H9 (cell line): ENCODE results near the gene FTHL17. TPM values are rescaled to one million over a fixed set of nuclear protein-coding genes. Genes with fewer than 3 reads are reported as not detected.

Experiments
- DNase-seq: peaks from one replicate; pipeline ENCODE4 v3.0.0-alpha.2; 2017
- H2AFZ ChIP-seq: one replicate; pipeline ENCODE4 v1.6.1; 2013; ENCODE audit warnings: mild to moderate bottlenecking, low read length, control low read depth, moderate library complexity
- H2AK5ac ChIP-seq: 2 replicates; pipeline ENCODE4 v1.6.1; 2013; ENCODE audit warnings: low read length, control low read depth, mixed read lengths; ENCODE audit not compliant: insufficient read length
- H2BK120ac ChIP-seq: one replicate; pipeline ENCODE4 v1.6.1; 2013; ENCODE audit warnings: low read depth, mild to moderate bottlenecking, low read length, control low read depth, inconsistent platforms; ENCODE audit not compliant: poor library complexity, severe bottlenecking
- H2BK12ac ChIP-seq: 2 replicates; pipeline ENCODE4 v1.6.1; 2013; ENCODE audit warnings: low read length, control low read depth, mixed read lengths, low read depth; ENCODE audit not compliant: insufficient read length
- H2BK15ac ChIP-seq: 2 replicates; pipeline ENCODE4 v1.6.1; 2013; ENCODE audit warnings: low read depth, low read length, control low read depth
- H2BK20ac ChIP-seq: one replicate; pipeline ENCODE4 v1.6.1; 2013; ENCODE audit warnings: low read depth, mild to moderate bottlenecking, low read length, control low read depth, inconsistent platforms; ENCODE audit not compliant: poor library complexity, severe bottlenecking
- H2BK5ac ChIP-seq: 2 replicates; pipeline ENCODE4 v1.6.1; 2013; ENCODE audit warnings: low read length, control low read depth, mixed read lengths; ENCODE audit not compliant: insufficient read length
- H3K14ac ChIP-seq: 2 replicates; pipeline ENCODE4 v1.6.1; 2013; ENCODE audit warnings: low read length, control low read depth; ENCODE audit not compliant: insufficient read depth
- H3K18ac ChIP-seq: 2 replicates; pipeline ENCODE4 v1.6.1; 2013; ENCODE audit warnings: low read depth, mild to moderate bottlenecking, mixed read lengths, low read length, control low read depth; ENCODE audit not compliant: insufficient read length
- H3K23ac ChIP-seq: 2 replicates; pipeline ENCODE4 v1.6.1; 2013; ENCODE audit warnings: low read length, control low read depth, mixed read lengths, low read depth; ENCODE audit not compliant: insufficient read length
- H3K23me2 ChIP-seq: 2 replicates; pipeline ENCODE4 v1.6.1; 2013; ENCODE audit warnings: low read depth, mild to moderate bottlenecking, mixed read lengths, low read length, control low read depth; ENCODE audit not compliant: insufficient read length, poor library complexity, severe bottlenecking
- H3K27ac ChIP-seq: 2 replicates; pipeline ENCODE4 v1.5.1; 2013; ENCODE audit warnings: low read length, control low read depth, mixed read lengths, low read depth; ENCODE audit not compliant: insufficient read length
- H3K27me3 ChIP-seq: 2 replicates; pipeline ENCODE4 v1.6.1; 2013; ENCODE audit warnings: low read length, control low read depth, inconsistent platforms; ENCODE audit not compliant: insufficient read depth
- H3K4ac ChIP-seq: 2 replicates; pipeline ENCODE4 v1.6.1; 2013; ENCODE audit warnings: low read depth, mild to moderate bottlenecking, control low read depth, inconsistent platforms, low read length, moderate library complexity
- H3K4me1 ChIP-seq: 2 replicates; pipeline ENCODE4 v1.6.1; 2013; ENCODE audit warnings: low read length, control low read depth, inconsistent platforms; ENCODE audit not compliant: insufficient read depth
- H3K4me2 ChIP-seq: 2 replicates; pipeline ENCODE4 v1.6.1; 2013; ENCODE audit warnings: low read length, control low read depth, mixed read lengths; ENCODE audit not compliant: insufficient read length, insufficient read depth
- H3K56ac ChIP-seq: 2 replicates; pipeline ENCODE4 v1.6.1; 2013; ENCODE audit warnings: low read depth, mild to moderate bottlenecking, mixed read lengths, low read length, control low read depth; ENCODE audit not compliant: insufficient read length
- H3K79me1 ChIP-seq: 2 replicates; pipeline ENCODE4 v1.6.1; 2013; ENCODE audit warnings: low read depth, mild to moderate bottlenecking, moderate library complexity, low read length, control low read depth, inconsistent platforms; ENCODE audit not compliant: insufficient read depth, poor library complexity, severe bottlenecking
- H3K79me2 ChIP-seq: 2 replicates; pipeline ENCODE4 v1.6.1; 2013; ENCODE audit warnings: low read length, control low read depth, inconsistent platforms; ENCODE audit not compliant: insufficient read depth
- H3K9ac ChIP-seq: 2 replicates; pipeline ENCODE4 v1.6.1; 2013; ENCODE audit warnings: low read length, control low read depth, mixed read lengths; ENCODE audit not compliant: insufficient read length; ENCODE audit errors: extremely low read depth
- H3K9me3 ChIP-seq: one replicate; pipeline ENCODE4 v1.6.1; 2013; ENCODE audit warnings: low read depth, low read length, inconsistent platforms; ENCODE audit not compliant: control insufficient read depth
- H3T11ph ChIP-seq: one replicate; pipeline ENCODE4 v1.6.1; 2013; ENCODE audit warnings: mild to moderate bottlenecking, low read length, control low read depth, inconsistent platforms
- H4K20me1 ChIP-seq: one replicate; pipeline ENCODE4 v1.6.1; 2013; ENCODE audit not compliant: control insufficient read depth, insufficient read length, insufficient read depth
- H4K5ac ChIP-seq: 2 replicates; pipeline ENCODE4 v1.6.1; 2013; ENCODE audit warnings: low read depth, mild to moderate bottlenecking, mixed read lengths, low read length, control low read depth; ENCODE audit not compliant: insufficient read length
- H4K8ac ChIP-seq: replicated peaks from 2 replicates; pipeline ENCODE4 v1.6.1; 2013; ENCODE audit warnings: low read length, control low read depth, mixed read lengths, low read depth; ENCODE audit not compliant: insufficient read length
- H4K91ac ChIP-seq: 2 replicates; pipeline ENCODE4 v1.6.1; 2013; ENCODE audit warnings: low read depth, mild to moderate bottlenecking, moderate library complexity, mixed read lengths, low read length, control low read depth; ENCODE audit not compliant: insufficient read length
- H3K27ac Mint-ChIP-seq, 3 experiments: 2 replicates in 2 of 3; 3 replicates in 1 of 3; pipeline ENCODE4 v1.8.0; 2020 to 2021; ENCODE audit warnings: mixed read lengths in 3 of 3, mild to moderate bottlenecking in 1 of 3, moderate library complexity in 1 of 3
- H3K27me3 Mint-ChIP-seq: 2 replicates; pipeline ENCODE4 v1.8.0; 2021; ENCODE audit warnings: low read depth, mild to moderate bottlenecking, moderate library complexity, mixed read lengths
- H3K36me3 Mint-ChIP-seq, 3 experiments: 2 replicates in 2 of 3; 3 replicates in 1 of 3; pipeline ENCODE4 v1.8.0; 2020 to 2021; ENCODE audit warnings: low read depth in 3 of 3, mixed read lengths in 3 of 3; ENCODE audit not compliant: insufficient read depth in 1 of 3
- H3K4me1 Mint-ChIP-seq, 2 experiments: 2 replicates each; pipeline ENCODE4 v1.8.0; 2020; ENCODE audit warnings: mixed read lengths in 2 of 2
- H3K4me3 Mint-ChIP-seq, 2 experiments: 2 replicates in 1 of 2; 3 replicates in 1 of 2; pipeline ENCODE4 v1.8.0; 2020 to 2021; ENCODE audit warnings: mild to moderate bottlenecking in 2 of 2, mixed read lengths in 2 of 2, moderate library complexity in 1 of 2
- H3K9me3 Mint-ChIP-seq, 2 experiments: 2 replicates in 1 of 2; 3 replicates in 1 of 2; pipeline ENCODE4 v1.8.0; 2020; ENCODE audit warnings: mild to moderate bottlenecking in 2 of 2, mixed read lengths in 2 of 2, moderate library complexity in 1 of 2
- CTCF ChIP-seq: fragments of 200-600 bp; sonication (generic); conservative IDR thresholded peaks from 3 replicates; pipeline ENCODE4 v1.8.0; 2021; ENCODE audit warnings: antibody characterized with exemption, mild to moderate bottlenecking
- WGBS: extraction: QIAGEN DNeasy Blood & Tissue Kit; methylation state at CpG from one replicate; pipeline ENCODE4 v1.1.7; 2013; ENCODE audit warnings: missing lambda C conversion rate, low lambda C conversion rate, mixed read lengths; ENCODE audit not compliant: insufficient read length; ENCODE audit errors: extremely low coverage; 5-methylcytosine and 5-hydroxymethylcytosine counted together
- total RNA-seq: library from RNA; stranded (reverse); gene quantifications from 2 replicates; pipeline ENCODE4 v1.2.1, GENCODE V29; 2021

The FTHL17 gene
- total RNA-seq, 1 experiment from 2014 or later, result not detected

- Mint-ChIP-seq H3K4me1 (0 out of 4 replicates have a peak, but pooled peaks cover 0 to 3% of the 10 kb centered on the region in 2 experiments), H3K27ac (no peak overlapping the region), H3K4me3 (no peak overlapping the region), H3K9me3 (peaks cover 48 to 58% of the 10 kb centered on the region in 2 experiments), H3K27me3 (no peaks in the 10 kb centered on the region), H3K36me3 (no peaks in the 10 kb centered on the region; a peak in 1 of 7 replicates)
- Histone ChIP-seq H3K56ac (no peak overlapping the region), H2AK5ac (no peak overlapping the region), H3K23me2 (no peaks in the 10 kb centered on the region), H4K20me1 (no peaks in the 10 kb centered on the region), H4K8ac (no peak overlapping the region), H3T11ph (no peak overlapping the region), H4K5ac (no peak overlapping the region), H4K91ac (no peak overlapping the region), H3K18ac (no peak overlapping the region), H3K4ac (no peak overlapping the region), H3K27me3 (no peaks in the 10 kb centered on the region), H2BK20ac (no peak overlapping the region), H2AFZ (no peak overlapping the region), H3K9me3 (no peaks in the 10 kb centered on the region), H2BK15ac (no peak overlapping the region), H2BK120ac (no peak overlapping the region), H3K79me1 (no peaks in the 10 kb centered on the region), H3K23ac (no peak overlapping the region), H3K4me1 (no peaks in the 10 kb centered on the region), H3K9ac (no peak overlapping the region), H3K4me2 (no peak overlapping the region), H2BK5ac (no peak overlapping the region), H3K79me2 (no peaks in the 10 kb centered on the region), H3K27ac (no peak overlapping the region), H3K14ac (no peak overlapping the region), H2BK12ac (no peak overlapping the region)
- TF ChIP-seq CTCF, result no peak
- no peak for DNase-seq
- no CpG with 5 or more reads among the region's 2 CpGs for WGBS
These were observed 43.0 kb upstream of the FTHL17 start for GRCh38 chrX:31114858-31115257.
